ENCODE data around the gene LRMDA. TPM values are rescaled to one million over a fixed set of nuclear protein-coding genes. Genes with fewer than 3 reads are reported as not detected.

LRMDA gene
- total RNA-seq, 4 donors from 2014 or later, result 9.8 to 18.6 (median 15.8) TPM

DNA sequence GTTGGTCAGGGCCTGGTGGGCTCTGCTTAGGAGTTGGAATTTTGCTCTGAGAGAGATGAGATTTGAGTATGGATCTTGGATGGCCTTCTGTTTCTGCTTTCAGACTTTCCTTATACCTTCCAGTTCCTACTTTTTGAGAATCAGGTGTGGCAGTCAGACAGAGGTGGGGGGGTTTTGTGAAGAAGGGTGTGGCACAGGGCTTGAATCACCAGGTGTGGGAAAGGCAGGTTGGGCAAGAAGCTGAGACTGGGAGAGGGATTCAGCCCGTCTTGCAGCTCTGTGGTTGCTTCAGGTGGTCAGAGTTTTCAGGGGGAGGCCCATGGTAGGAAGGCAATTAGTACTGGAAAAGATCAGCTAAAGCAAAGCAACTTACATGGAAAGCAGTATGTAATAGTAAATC lies 340.2 kb downstream of the LRMDA start:
- DNase-seq (ENCODE audit: low spot score in 2 of 2), result no peak
- Histone ChIP-seq H3K9me3 (no peaks in the 10 kb centered on the region), H3K4me3 (no peak overlapping the region), H3K27me3 (no peaks in the 10 kb centered on the region), H3K27ac (peak overlapping the region in 2 of 4 donors; percentile 41 to 68), H3K4me1 (peaks cover 0 to 36% (median 7%) of the 10 kb centered on the region in 4 donors), H3K36me3 (no peaks in the 10 kb centered on the region)
- 74 to 79% methylated on average over 1 of the region's 1 CpG for WGBS, 2 donors
- TF ChIP-seq POLR2A (IDR thresholded peaks at IDR 0.05), result no peak
- TF ChIP-seq, protein P1, sequence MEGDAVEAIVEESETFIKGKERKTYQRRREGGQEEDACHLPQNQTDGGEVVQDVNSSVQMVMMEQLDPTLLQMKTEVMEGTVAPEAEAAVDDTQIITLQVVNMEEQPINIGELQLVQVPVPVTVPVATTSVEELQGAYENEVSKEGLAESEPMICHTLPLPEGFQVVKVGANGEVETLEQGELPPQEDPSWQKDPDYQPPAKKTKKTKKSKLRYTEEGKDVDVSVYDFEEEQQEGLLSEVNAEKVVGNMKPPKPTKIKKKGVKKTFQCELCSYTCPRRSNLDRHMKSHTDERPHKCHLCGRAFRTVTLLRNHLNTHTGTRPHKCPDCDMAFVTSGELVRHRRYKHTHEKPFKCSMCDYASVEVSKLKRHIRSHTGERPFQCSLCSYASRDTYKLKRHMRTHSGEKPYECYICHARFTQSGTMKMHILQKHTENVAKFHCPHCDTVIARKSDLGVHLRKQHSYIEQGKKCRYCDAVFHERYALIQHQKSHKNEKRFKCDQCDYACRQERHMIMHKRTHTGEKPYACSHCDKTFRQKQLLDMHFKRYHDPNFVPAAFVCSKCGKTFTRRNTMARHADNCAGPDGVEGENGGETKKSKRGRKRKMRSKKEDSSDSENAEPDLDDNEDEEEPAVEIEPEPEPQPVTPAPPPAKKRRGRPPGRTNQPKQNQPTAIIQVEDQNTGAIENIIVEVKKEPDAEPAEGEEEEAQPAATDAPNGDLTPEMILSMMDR (IDR thresholded peaks at IDR 0.05), result no peak
- no peak for TF ChIP-seq EP300 (IDR thresholded peaks at IDR 0.05)

DNA sequence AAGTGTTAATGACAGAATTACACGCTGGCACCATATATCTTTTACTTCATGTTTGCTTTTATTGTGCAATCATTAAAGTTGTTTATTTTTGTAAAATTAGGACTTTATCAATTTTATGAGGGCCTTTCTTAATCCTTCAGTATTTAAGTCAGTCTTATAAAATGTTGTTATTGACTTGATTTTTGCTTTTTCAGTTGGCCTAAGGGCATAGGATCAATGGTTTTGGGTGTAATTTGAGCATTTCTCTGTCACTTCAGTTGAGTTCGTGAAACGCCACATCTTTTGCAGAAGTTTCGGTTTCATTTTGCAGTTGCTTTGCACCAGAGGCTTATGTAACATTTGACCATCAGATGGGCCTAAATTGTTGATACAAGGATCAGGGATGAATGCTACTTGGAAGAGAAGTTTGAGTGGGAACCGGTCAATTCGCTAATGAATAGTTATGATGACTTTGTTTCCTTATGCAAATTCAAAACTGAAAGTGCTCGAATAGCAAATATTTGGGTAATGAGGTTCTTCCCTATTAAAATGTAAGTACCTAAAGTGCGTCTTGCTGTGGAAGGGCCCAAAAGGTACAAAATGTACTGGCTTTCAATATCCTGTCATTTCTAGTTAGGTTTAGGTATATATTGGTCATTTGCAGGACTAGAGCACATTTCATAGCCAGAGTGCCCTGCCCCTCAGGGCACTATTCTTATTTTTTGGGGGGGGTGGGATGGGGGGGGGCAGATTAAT lies 340.9 kb downstream of the LRMDA start:
- WGBS, 2 donors, result 28 to 35% methylated on average over 8 of the region's 8 CpGs
- H3K4me1 ChIP-seq, result peaks cover 0 to 43% (median 11%) of the 10 kb centered on the region in 4 donors

DNA sequence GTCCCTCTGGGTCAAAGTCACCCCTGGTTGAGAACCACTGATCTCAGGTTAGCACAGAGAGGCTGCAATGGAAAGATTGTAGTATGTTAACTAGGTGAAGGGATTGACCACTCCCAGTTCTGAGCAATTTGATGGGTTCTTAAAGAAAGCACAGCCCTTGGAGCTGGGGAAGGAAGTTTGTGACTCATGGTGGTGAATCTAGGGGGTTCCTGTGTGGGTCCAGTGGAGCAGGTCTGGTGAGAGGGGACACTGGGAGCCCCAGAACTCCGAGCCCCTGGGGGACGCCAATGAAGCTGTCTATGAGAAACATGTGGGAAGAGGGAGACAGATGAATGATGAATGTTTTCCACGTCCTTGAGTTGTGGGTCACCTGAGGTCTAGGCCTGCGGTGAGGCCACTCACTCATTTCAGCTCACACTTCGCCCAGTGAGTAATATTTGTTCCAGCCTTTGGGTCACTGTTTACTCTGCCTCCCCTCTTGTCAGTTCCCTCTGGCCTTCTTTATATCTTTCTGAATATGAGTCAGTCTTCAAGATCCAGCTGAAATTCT lies 341.9 kb downstream of the LRMDA start:
- H3K27ac ChIP-seq, result peak overlapping the region in 3 of 4 donors; percentile 10 to 68 (median 41)
- peaks cover 0 to 53% (median 11%) of the 10 kb centered on the region in 4 donors for H3K4me1 ChIP-seq
- no peak overlapping the region for H3K4me3 ChIP-seq
- H3K27me3 ChIP-seq, result no peaks in the 10 kb centered on the region
- TF ChIP-seq EP300 (IDR thresholded peaks at IDR 0.05), result peak in 1 of 2 donors; percentile 19
- TF ChIP-seq, protein P1 (IDR thresholded peaks at IDR 0.05), result no peak
- H3K9me3 ChIP-seq, result no peaks in the 10 kb centered on the region
- DNase-seq (ENCODE audit: low spot score in 2 of 2), result no peak
- WGBS, 2 donors, result 70% methylated on average over 5 of the region's 5 CpGs
- H3K36me3 ChIP-seq, result no peaks in the 10 kb centered on the region

More for the DNA sequence above, 340.9 kb downstream of the LRMDA start:
- peak in 1 of 2 donors; percentile 61 for TF ChIP-seq EP300 (IDR thresholded peaks at IDR 0.05)
- no peak for TF ChIP-seq POLR2A (IDR thresholded peaks at IDR 0.05)
- TF ChIP-seq, protein P1 (IDR thresholded peaks at IDR 0.05), result no peak
- Histone ChIP-seq H3K27ac (peak overlapping the region in 3 of 4 donors; percentile 41 to 68 (median 55)), H3K4me3 (peak overlapping the region; percentile 6 to 40 (median 22)), H3K9me3 (no peaks in the 10 kb centered on the region), H3K36me3 (no peaks in the 10 kb centered on the region), H3K27me3 (no peaks in the 10 kb centered on the region)
- DNase-seq (ENCODE audit: low spot score in 2 of 2), result no peak

DNA sequence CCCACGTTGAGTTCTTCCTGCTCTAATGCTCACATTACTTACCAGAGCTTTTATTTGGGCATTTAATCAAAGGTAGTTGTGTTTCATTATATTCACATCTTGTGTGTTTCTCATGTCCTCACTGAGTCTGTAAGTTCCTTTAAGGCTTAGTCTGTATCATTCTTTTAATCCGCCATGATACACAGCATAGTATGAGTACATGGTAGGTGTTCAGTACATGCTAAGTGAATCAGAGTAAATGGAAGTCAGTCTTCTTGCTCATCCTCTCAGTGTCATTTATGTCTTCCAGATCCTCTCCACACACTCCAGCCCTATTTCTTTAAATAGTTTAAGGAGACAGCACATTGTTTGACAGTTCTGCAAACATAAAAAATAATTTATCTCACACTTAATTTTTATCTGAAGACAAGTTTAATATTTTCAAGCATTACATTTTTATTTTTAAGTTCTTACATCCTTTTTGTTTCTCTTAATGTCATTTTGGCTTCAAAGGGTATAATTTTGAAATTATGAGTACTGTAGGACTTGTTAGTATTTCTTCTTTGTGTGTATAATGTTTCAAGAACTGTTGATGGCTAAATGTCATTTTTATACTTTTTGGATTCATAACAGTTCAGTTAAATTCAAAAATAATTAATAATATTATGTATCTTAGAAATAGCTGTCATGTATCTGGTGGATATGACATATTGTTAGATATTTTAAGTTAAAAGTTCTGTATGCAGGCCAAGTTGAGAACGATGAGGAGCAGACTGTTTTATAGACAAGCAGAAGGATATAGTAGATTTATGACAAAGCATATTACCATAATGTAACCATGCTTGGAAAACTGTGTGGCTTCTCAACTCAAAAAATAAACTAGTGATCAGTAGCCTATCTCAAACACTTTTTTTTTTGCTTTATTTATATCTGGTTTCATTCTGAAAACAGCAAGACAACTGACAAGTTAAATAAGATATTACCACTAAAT lies 342.7 kb downstream of the LRMDA start:
- H3K36me3 ChIP-seq, result no peaks in the 10 kb centered on the region
- DNase-seq (ENCODE audit: low spot score in 2 of 2), result no peak
- TF ChIP-seq POLR2A (IDR thresholded peaks at IDR 0.05) (no peak), EP300 (IDR thresholded peaks at IDR 0.05) (no peak)
- TF ChIP-seq, protein P1 (IDR thresholded peaks at IDR 0.05), result no peak
- H3K27me3 ChIP-seq, result no peaks in the 10 kb centered on the region
- peak overlapping the region in 2 of 4 donors; percentile 41 to 68 for H3K27ac ChIP-seq
- H3K9me3 ChIP-seq, result no peaks in the 10 kb centered on the region
- WGBS, 2 donors, result 72 to 78% methylated on average over 3 of the region's 3 CpGs
- no peak overlapping the region for H3K4me3 ChIP-seq
- peaks cover 0 to 60% (median 11%) of the 10 kb centered on the region in 4 donors for H3K4me1 ChIP-seq

Measured in tibial nerve (tissue), 4 donors.